HepG2 (cell line): ENCODE data around the gene SLC38A8. TPM values are rescaled to one million over a fixed set of nuclear protein-coding genes. Genes with fewer than 3 reads are reported as not detected.
A peak's percentile ranks its signal among the peaks of the same experiment; 100 is the strongest.

Source experiments
- ATAC-seq: fragments of 200-7000 bp; cut with Tn5 transposase; 3 replicates; pipeline ENCODE4 v1.9.1; 2020; ENCODE audit warnings: mild to moderate bottlenecking, moderate library complexity
- BruUV-seq: library from RNA; stranded (reverse); fragments of 400-500 nt; replicated peaks from 2 replicates; lab custom pipeline; 2021; lab: Mats Ljungman, UMichigan
- CTCF ChIA-PET: fragments of 300-600 bp; formaldehyde crosslinking; extraction: SDS; loops from one replicate; lab custom pipeline; 2021; ENCODE audit warnings: low total read pairs, inconsistent platforms, low intra/inter-chr PET ratio; lab: Yijun Ruan, JAX
- POLR2A ChIA-PET: fragments of 350-600 bp; sonication (Branson Sonifier 250); formaldehyde crosslinking; loops from one replicate; lab custom pipeline; 2020; ENCODE audit warnings: antibody characterized with exemption, inconsistent platforms; lab: Yijun Ruan, JAX
- DNase-seq: peaks from one replicate; pipeline ENCODE4 v3.0.0-alpha.2; 2015; ENCODE audit warnings: low spot score
- FAIRE-seq: peaks from 3 replicates; lab custom pipeline; 2011; peaks lifted over from hg19 to GRCh38; lab: Jason Lieb, UNC
- H2AFZ ChIP-seq: one replicate; pipeline ENCODE4 v1.6.1; 2011; ENCODE audit warnings: low read length, inconsistent platforms
- H3K27ac ChIP-seq: fragments of 300-600 bp; 3 replicates; pipeline ENCODE4 v1.8.0; 2011; ENCODE audit warnings: mixed run types, mild to moderate bottlenecking, mixed read lengths, low read length, inconsistent platforms; ENCODE audit not compliant: insufficient read depth; ENCODE audit errors: extremely low read length
- H3K27me3 ChIP-seq, 2 experiments: fragments of 200-600 bp in 1 of 2; 2 replicates in 1 of 2; 3 replicates in 1 of 2; pipeline versions ENCODE4 v1.6.0 to v1.8.0; 2011; ENCODE audit warnings: low read length in 2 of 2, mild to moderate bottlenecking in 2 of 2, moderate library complexity in 2 of 2, inconsistent platforms in 1 of 2; ENCODE audit not compliant: insufficient read depth in 2 of 2, control insufficient read depth in 1 of 2
- H3K36me3 ChIP-seq, 2 experiments: fragments of 200-600 bp in 1 of 2; replicated peaks in 1 of 2; 2 replicates in 1 of 2; 3 replicates in 1 of 2; pipeline versions ENCODE4 v1.5.1 to v1.8.0; 2011; ENCODE audit warnings: low read length in 2 of 2, inconsistent platforms in 1 of 2; ENCODE audit not compliant: insufficient read depth in 2 of 2, control insufficient read depth in 1 of 2
- H3K4me1 ChIP-seq: 2 replicates; pipeline ENCODE4 v1.5.1; 2012; ENCODE audit warnings: low read length, inconsistent platforms; ENCODE audit not compliant: insufficient read depth
- H3K4me2 ChIP-seq: 2 replicates; pipeline ENCODE4 v1.6.0; 2011; ENCODE audit warnings: low read depth, low read length, inconsistent platforms
- H3K4me3 ChIP-seq, 3 experiments: fragments of 200-600 bp in 1 of 3; sonication (generic), shearing (Covaris generic) in 1 of 3; replicated peaks in 1 of 3; 2 replicates each; pipeline ENCODE4 v1.5.1; 2011 to 2016; ENCODE audit warnings: low read length in 3 of 3, inconsistent platforms in 2 of 3, low read depth in 2 of 3, mild to moderate bottlenecking in 2 of 3, control low read depth in 1 of 3, mixed read lengths in 1 of 3; ENCODE audit not compliant: insufficient read depth in 1 of 3
- H3K79me2 ChIP-seq: one replicate; pipeline ENCODE4 v1.6.1; 2011; ENCODE audit warnings: low read length, inconsistent platforms; ENCODE audit not compliant: insufficient read depth
- H3K9ac ChIP-seq: 2 replicates; pipeline ENCODE4 v1.6.0; 2011; ENCODE audit warnings: mild to moderate bottlenecking, low read depth, low read length, inconsistent platforms; ENCODE audit not compliant: insufficient read depth
- H3K9me3 ChIP-seq: 2 replicates; pipeline ENCODE4 v1.5.1; 2012; ENCODE audit warnings: mild to moderate bottlenecking, low read length
- H4K20me1 ChIP-seq: 2 replicates; pipeline ENCODE4 v1.6.0; 2011; ENCODE audit warnings: inconsistent platforms, mild to moderate bottlenecking, low read length, moderate library complexity; ENCODE audit not compliant: insufficient read depth
- AGO1 ChIP-seq: fragments of 200-400 bp; formaldehyde crosslinking; IDR thresholded peaks from 2 replicates; pipeline ENCODE4 v1.6.1; 2017; ENCODE audit warnings: mild to moderate bottlenecking, low read depth, low read length, moderate library complexity; ENCODE audit not compliant: poor library complexity, severe bottlenecking
- AGO2 ChIP-seq: fragments of 200-400 bp; formaldehyde crosslinking; optimal IDR thresholded peaks from 2 replicates; pipeline ENCODE3; 2017; ENCODE audit warnings: mild to moderate bottlenecking, low read depth, low read length, moderate library complexity
- NR2F1 ChIP-seq, 2 experiments: fragments of 450-650 bp in 1 of 2; formaldehyde crosslinking in 1 of 2; IDR thresholded peaks; 2 replicates each; pipeline versions ENCODE4 v1.5.0 to v1.6.1; 2016 to 2020; ENCODE audit warnings: mild to moderate bottlenecking in 1 of 2, missing compliant biosample characterization in 1 of 2, missing genetic modification reagents in 1 of 2, moderate library complexity in 1 of 2
- RBM22 ChIP-seq: fragments of 200-400 bp; formaldehyde crosslinking; optimal IDR thresholded peaks from 2 replicates; pipeline ENCODE3; 2017; ENCODE audit warnings: mild to moderate bottlenecking, low read length, moderate library complexity
- ZKSCAN8 ChIP-seq: IDR thresholded peaks from 2 replicates; pipeline ENCODE4 v1.6.1; 2016; ENCODE audit warnings: borderline replicate concordance, missing genetic modification reagents, missing compliant biosample characterization
- ZNF232 ChIP-seq: sonication (generic); formaldehyde crosslinking; IDR thresholded peaks from 2 replicates; pipeline ENCODE4 v1.4.0; 2020; ENCODE audit warnings: missing genetic modification reagents, borderline replicate concordance
- WGBS: methylation state at CpG from one replicate; pipeline ENCODE4 v1.1.6; 2017; ENCODE audit warnings: low lambda C conversion rate; 5-methylcytosine and 5-hydroxymethylcytosine counted together
- in situ Hi-C: cut with HindIII; loops from 2 replicates; pipeline ENCODE4 v1.10.0; 2017; ENCODE audit warnings: low pct_unique_long_range_greater_than_20kb; ENCODE audit not compliant: extremely low pct_ligation_motif_present
- intact Hi-C: fragments of 100-400 bp; cut with micrococcal nuclease; formaldehyde crosslinking; loops from one replicate; pipeline ENCODE4 v1.10.0; 2022; ENCODE audit not compliant: unreplicated experiment
- polyA plus RNA-seq, 8 experiments: library from polyadenylated mRNA; depleted of rRNA in 3 of 8; stranded (reverse) in 7 of 8; unstranded in 1 of 8; fragments of >200 nt; fragmentation: Illumina TruSeq in 4 of 8; extraction: Trizol in 4 of 8; gene quantifications; 2 replicates each; pipeline versions ENCODE4 v1.2.1 to v1.2.3, GENCODE V29; 2011 to 2016; ENCODE audit warnings: low read depth in 4 of 8, missing spikeins in 1 of 8, mixed read lengths in 1 of 8; ENCODE audit not compliant: insufficient read depth in 1 of 8
- total RNA-seq, 5 experiments: library from RNA; depleted of rRNA; stranded (reverse); fragments of >200 nt; fragmentation: Illumina TruSeq; extraction: Trizol; gene quantifications; 2 replicates each; pipeline ENCODE4 v1.2.3, GENCODE V29; 2016; ENCODE audit warnings: low read depth in 1 of 5
- TF ChIP-seq, protein P1 (sequence below): IDR thresholded peaks from 2 replicates; pipeline ENCODE4 v1.6.1; 2016; ENCODE audit warnings: control low read depth
- TF ChIP-seq, protein P2 (sequence below): sonication (generic); formaldehyde crosslinking; IDR thresholded peaks from 2 replicates; pipeline ENCODE4 v1.4.0; 2020; ENCODE audit warnings: missing genetic modification reagents
- TF ChIP-seq, protein P3 (sequence below): sonication (generic); formaldehyde crosslinking; IDR thresholded peaks from 2 replicates; pipeline ENCODE4 v1.5.1; 2020; ENCODE audit warnings: mild to moderate bottlenecking, missing genetic modification reagents, borderline replicate concordance

The SLC38A8 gene
- total and polyA plus RNA-seq, 2 of the 13 experiments (the other 11 are each of a cell fraction or from before 2014, with no cell fraction given), result 0.24 to 0.37 TPM

DNA sequence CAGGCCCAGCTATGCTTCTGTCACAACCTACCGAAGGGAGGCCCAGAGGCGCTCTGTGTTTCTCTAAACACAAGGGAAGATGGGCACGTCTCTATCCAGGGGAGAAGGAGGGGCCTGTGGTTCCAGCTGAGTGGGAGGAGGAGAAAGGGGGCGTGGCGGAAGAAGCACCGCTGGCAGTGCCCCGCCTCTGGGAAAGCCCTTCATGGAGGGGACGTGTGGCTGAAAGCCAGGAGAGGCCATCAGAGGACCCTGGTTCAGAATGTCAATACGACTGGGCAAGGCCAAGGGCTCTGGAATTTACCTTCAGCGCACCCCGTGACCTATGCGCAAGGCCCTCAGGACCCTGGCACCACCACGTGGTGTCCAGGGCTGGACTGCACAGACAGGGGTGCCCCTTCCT is 12.3 kb upstream of the SLC38A8 start:
- POLR2A ChIA-PET, result no interaction called here
- Histone ChIP-seq H3K27me3 (no peaks in the 10 kb centered on the region), H2AFZ (no peak overlapping the region), H3K9me3 (no peaks in the 10 kb centered on the region), H4K20me1 (no peaks in the 10 kb centered on the region), H3K4me1 (no peaks in the 10 kb centered on the region), H3K9ac (no peak overlapping the region), H3K4me2 (no peak overlapping the region), H3K27ac (no peak overlapping the region), H3K79me2 (no peaks in the 10 kb centered on the region), H3K4me3 (no peak overlapping the region), H3K36me3 (peaks cover 46 to 71% of the 10 kb centered on the region in 2 experiments)
- no TSS peak for BruUV-seq
- CTCF ChIA-PET, result no interaction called here
- no peak for ATAC-seq
- FAIRE-seq, result no peak
- DNase-seq, result no peak
- intact Hi-C loops, result no loop called here
- WGBS, result 97% methylated on average over 13 of the region's 13 CpGs
- in situ Hi-C loops, result no loop called here
- TF ChIP-seq, protein P1, sequence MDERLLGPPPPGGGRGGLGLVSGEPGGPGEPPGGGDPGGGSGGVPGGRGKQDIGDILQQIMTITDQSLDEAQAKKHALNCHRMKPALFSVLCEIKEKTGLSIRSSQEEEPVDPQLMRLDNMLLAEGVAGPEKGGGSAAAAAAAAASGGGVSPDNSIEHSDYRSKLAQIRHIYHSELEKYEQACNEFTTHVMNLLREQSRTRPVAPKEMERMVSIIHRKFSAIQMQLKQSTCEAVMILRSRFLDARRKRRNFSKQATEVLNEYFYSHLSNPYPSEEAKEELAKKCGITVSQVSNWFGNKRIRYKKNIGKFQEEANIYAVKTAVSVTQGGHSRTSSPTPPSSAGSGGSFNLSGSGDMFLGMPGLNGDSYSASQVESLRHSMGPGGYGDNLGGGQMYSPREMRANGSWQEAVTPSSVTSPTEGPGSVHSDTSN, result no peak
- TF ChIP-seq RBM22, result peak; percentile 15
- no peak for TF ChIP-seq AGO1

DNA sequence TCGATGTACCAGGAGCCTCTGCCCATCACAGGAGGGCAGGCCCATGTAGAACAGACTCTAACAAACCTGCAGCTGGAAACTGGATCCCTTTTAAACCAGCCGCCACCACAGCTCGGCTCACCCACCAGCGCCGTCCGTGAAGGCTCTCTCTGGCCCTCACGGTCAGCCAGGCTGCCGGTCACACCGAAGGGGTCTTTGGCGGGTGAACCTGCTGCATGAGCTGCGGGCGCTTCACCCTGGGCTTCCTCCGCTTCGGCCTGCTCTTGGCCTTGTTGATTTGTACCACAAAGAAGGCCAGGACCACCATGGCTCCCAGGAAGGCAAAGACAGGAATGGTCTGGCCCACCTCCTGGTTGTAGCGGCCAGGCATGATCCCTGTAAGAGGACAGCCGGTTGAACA is 11.7 kb upstream of the SLC38A8 start:
- BruUV-seq, result no TSS peak
- H3K4me1 ChIP-seq, result peaks cover 1% of the 10 kb centered on the region; the same call in 1 of the 2 replicates
- intact Hi-C loops, result no loop called here

More for the DNA sequence above, 11.7 kb upstream of the SLC38A8 start:
- Histone ChIP-seq H3K36me3 (peaks cover 45 to 65% of the 10 kb centered on the region in 2 experiments), H2AFZ (no peak overlapping the region), H4K20me1 (no peaks in the 10 kb centered on the region), H3K4me2 (no peak overlapping the region), H3K4me3 (no peak overlapping the region), H3K9me3 (no peaks in the 10 kb centered on the region), H3K27ac (no peak overlapping the region), H3K27me3 (no peaks in the 10 kb centered on the region), H3K9ac (no peak overlapping the region), H3K79me2 (no peaks in the 10 kb centered on the region)
- in situ Hi-C loops, result no loop called here
- WGBS, result over 99% methylated on average over 16 of the region's 16 CpGs
- ChIA-PET CTCF (no interaction called here), POLR2A (no interaction called here)
- ATAC-seq (no peak), FAIRE-seq (no peak), DNase-seq (no peak)
- TF ChIP-seq, protein P2, sequence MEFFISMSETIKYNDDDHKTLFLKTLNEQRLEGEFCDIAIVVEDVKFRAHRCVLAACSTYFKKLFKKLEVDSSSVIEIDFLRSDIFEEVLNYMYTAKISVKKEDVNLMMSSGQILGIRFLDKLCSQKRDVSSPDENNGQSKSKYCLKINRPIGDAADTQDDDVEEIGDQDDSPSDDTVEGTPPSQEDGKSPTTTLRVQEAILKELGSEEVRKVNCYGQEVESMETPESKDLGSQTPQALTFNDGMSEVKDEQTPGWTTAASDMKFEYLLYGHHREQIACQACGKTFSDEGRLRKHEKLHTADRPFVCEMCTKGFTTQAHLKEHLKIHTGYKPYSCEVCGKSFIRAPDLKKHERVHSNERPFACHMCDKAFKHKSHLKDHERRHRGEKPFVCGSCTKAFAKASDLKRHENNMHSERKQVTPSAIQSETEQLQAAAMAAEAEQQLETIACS (CRISPR knock-in tag), result no peak
- TF ChIP-seq, protein P3, sequence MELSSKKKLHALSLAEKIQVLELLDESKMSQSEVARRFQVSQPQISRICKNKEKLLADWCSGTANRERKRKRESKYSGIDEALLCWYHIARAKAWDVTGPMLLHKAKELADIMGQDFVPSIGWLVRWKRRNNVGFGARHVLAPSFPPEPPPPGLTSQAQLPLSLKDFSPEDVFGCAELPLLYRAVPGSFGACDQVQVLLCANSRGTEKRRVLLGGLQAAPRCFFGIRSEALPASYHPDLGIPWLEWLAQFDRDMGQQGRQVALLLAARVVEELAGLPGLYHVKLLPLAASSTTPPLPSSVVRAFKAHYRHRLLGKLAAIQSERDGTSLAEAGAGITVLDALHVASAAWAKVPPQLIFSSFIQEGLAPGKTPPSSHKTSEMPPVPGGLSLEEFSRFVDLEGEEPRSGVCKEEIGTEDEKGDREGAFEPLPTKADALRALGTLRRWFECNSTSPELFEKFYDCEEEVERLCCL (CRISPR knock-in tag), result no peak
- TF ChIP-seq ZKSCAN8 (CRISPR knock-in tag), result no peak
- no peak for TF ChIP-seq ZNF232 (CRISPR knock-in tag)
- peak; percentile 65 for TF ChIP-seq AGO2
- TF ChIP-seq NR2F1 (CRISPR knock-in tag; IDR thresholded peaks at IDR 0.05), result no peak
